Cerebellar nuclear complex (tissue), 1 donor: ENCODE data around the gene RPS6KA3.
"Not testable (repeated sequence)": the region's sequence is repeated elsewhere in the genome, so short reads cannot be mapped to it uniquely, and the experiment has no call there.

Source experiments
- DNase-seq, 2 experiments: peaks; one replicate each; lab custom pipeline; 2025; lab: John Stamatoyannopoulos, UW

The RPS6KA3 gene

GRCh38 chrX:20143561-20143960, 123.1 kb downstream of the RPS6KA3 start:
- no peak for DNase-seq

DNA sequence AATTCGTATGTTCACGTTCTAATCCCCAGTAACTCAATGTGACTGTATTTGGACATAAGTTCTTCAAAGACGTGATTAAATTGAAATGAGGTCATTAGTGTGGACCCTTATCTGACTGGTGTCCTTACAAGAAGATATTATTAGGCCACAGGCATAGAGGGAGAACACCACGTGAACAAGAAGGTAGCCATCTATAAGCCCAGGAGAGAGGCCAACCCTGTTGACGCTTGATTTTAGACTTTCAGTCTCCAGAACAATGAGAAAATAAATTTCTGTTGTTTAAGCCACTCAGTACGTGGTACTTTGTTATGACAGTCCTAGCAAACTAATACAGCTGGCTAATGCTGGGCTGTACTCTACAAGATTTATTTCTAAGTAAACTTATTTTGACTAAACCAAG, 123.6 kb downstream of the RPS6KA3 start:
- DNase-seq: no peak

GRCh38 chrX:20141281-20142220, 125.2 kb downstream of the RPS6KA3 start, which contains the start of gene EIF1AX:
Gene EIF1AX (minus strand): TSS chrX:20141838. CDS start chrX:20141640, 198 bp downstream.
- DNase-seq: peak; percentile 96 to 99

DNA sequence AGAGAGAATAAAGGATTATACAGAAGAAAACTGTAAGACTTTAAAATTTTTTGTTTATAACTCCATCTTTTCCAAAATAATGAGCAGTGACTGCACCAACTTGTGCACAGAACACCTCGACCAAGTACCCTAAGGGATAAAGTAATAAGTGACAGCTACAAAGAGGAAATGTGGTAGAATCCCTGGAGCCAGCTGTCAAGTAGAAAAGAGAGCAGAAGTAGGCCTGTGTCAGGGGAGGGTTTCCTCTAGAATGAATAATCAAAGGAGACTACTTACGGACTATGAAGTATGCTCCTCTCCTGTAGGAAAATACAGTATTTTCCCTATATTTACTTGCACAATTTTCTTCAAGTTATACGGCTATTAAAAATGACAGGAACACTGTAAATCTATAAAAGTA, 126.3 kb downstream of the RPS6KA3 start:
- no peak for DNase-seq

DNA sequence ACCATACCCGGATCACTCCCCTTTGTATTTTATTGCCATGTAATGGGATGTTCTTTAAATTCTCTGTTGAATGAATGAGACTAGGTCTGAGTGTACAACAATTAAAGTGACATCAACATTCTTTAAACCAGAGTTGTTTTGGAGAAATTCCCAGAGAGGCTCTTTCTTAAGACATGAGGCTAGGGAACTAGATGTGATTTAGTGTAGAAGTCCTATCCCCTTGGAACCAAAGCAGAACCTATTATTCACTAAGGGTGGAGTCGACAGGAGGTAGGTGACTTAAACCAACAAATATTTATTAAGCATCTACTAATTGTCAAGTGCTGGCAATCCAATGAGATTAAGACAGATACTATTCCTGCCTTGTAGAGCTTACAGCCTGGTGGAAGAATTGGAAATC, 126.7 kb downstream of the RPS6KA3 start:
- no peak for DNase-seq

DNA sequence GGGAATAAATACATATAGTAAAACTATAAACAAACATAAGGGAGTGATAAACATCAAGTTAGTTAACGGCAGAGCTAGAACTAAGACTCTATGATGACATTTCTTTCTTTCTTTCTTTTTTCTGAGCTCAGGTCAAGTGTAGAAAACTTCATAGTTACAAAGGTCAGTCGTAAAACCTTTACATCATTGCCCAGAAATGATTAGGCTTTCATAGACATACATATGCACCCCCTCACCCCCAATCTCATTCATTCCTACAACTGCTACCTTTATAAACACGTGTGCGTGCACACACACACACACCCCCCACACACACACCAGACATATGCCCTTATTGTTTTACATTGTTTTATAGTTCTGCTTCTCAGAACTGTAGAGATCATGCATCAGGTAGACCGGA, 130.8 kb downstream of the RPS6KA3 start:
- no peak for DNase-seq

GRCh38 chrX:20132666-20133065, 134.0 kb downstream of the RPS6KA3 start:
- no peak for DNase-seq

DNA sequence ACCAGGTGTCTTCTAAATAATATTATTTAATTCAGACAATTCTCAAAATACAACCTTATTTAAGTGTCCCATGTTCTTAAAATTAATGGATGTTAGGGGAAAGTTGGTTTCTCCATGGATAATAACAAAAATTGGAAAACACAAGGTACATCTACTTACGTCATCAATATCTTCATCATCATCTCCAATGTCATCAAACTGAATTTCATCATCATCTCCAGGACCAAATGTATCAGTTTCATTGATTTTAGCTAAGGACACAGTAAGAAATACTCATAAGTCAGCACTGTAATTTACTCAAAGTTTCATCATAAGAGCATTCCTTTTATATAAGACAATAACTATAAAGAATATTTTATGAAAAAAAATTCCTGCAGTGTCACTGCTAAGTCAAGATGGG, 136.4 kb downstream of the RPS6KA3 start:
- DNase-seq: no peak

GRCh38 chrX:20129547-20129946, 137.2 kb downstream of the RPS6KA3 start:
- DNase-seq: no peak

GRCh38 chrX:20128670-20129069, 138.0 kb downstream of the RPS6KA3 start:
- no peak for DNase-seq

DNA sequence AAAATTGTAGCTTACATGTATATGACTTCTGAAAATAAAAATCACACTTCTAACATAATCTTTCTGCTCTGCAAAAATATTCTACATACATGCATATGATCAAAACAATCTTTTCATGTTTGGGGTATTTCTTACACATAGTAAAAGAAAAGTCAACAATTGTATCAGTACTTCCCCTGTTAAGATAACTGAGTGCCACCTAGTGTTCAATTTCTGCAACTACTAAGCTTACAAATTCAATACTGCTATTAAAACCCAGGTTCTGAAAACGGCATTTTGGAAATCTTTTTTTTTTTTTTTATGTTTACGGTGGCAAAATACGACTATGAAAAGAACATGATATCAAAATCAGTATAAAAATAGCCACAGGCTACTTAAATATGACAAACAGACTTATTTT, 139.3 kb downstream of the RPS6KA3 start:
- not testable (repeated sequence) for DNase-seq

- DNase-seq: not testable (repeated sequence)
Observed at GRCh38 chrX:20126833-20127232, 139.9 kb downstream of the RPS6KA3 start.

DNA sequence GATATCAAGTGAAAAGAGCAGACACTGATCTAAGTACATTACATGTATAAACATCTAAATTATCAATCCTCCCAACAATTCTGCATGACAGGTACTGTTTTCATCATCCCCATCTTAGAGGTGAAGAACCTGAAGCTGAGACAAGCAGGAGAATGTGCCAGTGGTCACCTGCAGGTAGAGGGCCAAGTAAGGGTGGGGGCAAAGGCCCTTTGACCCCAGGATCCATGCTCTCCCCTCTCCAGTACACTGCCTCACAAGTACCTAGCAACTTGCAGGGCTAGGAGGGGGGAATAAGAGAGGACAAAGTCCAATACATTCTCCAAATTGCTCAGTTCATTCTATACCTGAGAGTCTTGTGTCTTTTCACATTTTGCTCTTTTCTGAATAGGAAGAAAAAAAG, 141.7 kb downstream of the RPS6KA3 start:
- no peak for DNase-seq

- no peak for DNase-seq
Observed at GRCh38 chrX:20118065-20118824, 148.5 kb downstream of the RPS6KA3 start.

- DNase-seq: no peak
Observed at GRCh38 chrX:20116577-20117240, 150.0 kb downstream of the RPS6KA3 start, which contains the start of gene MAP7D2. Gene MAP7D2 (minus strand): TSS chrX:20116907. CDS start chrX:20116879, 28 bp downstream.

GRCh38 chrX:20116087-20116576, 150.6 kb downstream of the RPS6KA3 start:
- no peak for DNase-seq

DNA sequence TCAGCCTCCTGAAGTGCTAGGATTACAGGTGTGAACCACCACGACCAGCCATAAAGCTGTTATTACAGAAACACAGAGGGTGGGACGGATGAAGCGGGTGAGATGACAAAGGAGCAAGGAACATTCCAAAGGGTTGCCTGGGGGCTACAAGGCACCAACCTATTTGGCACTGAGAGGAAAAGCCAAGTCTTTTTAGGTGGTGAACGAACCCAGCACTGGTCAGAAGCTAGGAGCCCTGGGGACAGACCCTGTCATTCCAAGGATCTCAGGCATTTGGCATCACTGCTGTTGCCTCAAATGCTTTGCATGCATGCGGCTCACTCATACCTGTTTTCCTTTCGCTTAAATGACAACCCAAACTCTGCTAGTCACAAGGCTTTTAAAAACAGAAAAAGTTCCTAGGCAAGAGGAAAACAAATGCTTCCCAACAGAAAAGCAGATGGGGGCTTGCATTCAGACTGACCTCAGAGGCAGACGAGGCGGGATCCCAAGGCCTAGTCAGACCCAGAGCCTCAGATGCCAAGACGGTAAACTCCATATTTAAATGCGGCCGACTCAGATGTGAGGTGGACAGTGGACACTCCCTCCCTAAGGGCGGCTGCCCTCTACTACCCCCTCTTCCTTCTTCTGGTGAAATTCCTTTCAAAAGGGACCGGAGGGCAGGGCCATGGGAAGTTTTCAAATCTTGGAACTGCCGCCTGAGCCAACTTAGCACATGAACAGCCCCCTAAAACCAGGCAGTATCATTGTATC, 154.5 kb downstream of the RPS6KA3 start:
- no peak for DNase-seq

- DNase-seq: no peak
Observed at GRCh38 chrX:20111271-20111670, 155.4 kb downstream of the RPS6KA3 start.

- no peak for DNase-seq
Observed at GRCh38 chrX:20101934-20102581, 164.7 kb downstream of the RPS6KA3 start.
